Endothelial cell of umbilical vein (primary cell): ENCODE data around the gene TDRD7. TPM values are rescaled to one million over a fixed set of nuclear protein-coding genes. Genes with fewer than 3 reads are reported as not detected.

Experiments
- BruUV-seq: library from RNA; stranded (reverse); fragments of 400-500 nt; replicated peaks from 2 replicates; lab custom pipeline; 2021; lab: Mats Ljungman, UMichigan
- CTCF ChIA-PET: fragments of 300-600, 350-600 bp; sonication (Branson Sonifier 250); formaldehyde crosslinking; loops from one replicate; lab custom pipeline; 2021; ENCODE audit warnings: antibody characterized with exemption, inconsistent platforms; lab: Charles Lee
- POLR2A ChIA-PET: fragments of 300-600, 350-600 bp; sonication (Branson Sonifier 250); formaldehyde crosslinking; loops from one replicate; lab custom pipeline; 2021; ENCODE audit warnings: antibody characterized with exemption, inconsistent platforms; lab: Charles Lee
- DNase-seq: peaks from one replicate; pipeline ENCODE4 v3.0.0-alpha.2; 2011; ENCODE audit warnings: low read depth, low spot score
- FAIRE-seq: peaks from 2 replicates; lab custom pipeline; 2011; peaks lifted over from hg19 to GRCh38; lab: Jason Lieb, UNC
- H2AFZ ChIP-seq: 2 replicates; pipeline ENCODE4 v1.6.0; 2012; ENCODE audit warnings: low read depth, low read length, control low read depth, inconsistent platforms
- H3K27ac ChIP-seq: 2 replicates; pipeline ENCODE4 v1.5.1; 2011; ENCODE audit warnings: low read depth, mild to moderate bottlenecking, control low read depth, low read length, moderate library complexity; ENCODE audit not compliant: insufficient read depth
- H3K27me3 ChIP-seq, 2 experiments: 2 replicates each; pipeline versions ENCODE4 v1.6.0 to v1.6.1; 2011; ENCODE audit warnings: low read length in 2 of 2, mixed read lengths in 1 of 2; ENCODE audit not compliant: control insufficient read depth in 2 of 2, insufficient read depth in 2 of 2
- H3K36me3 ChIP-seq, 2 experiments: 2 replicates in 1 of 2; 3 replicates in 1 of 2; pipeline ENCODE4 v1.5.1; 2011; ENCODE audit warnings: low read length in 2 of 2, mild to moderate bottlenecking in 1 of 2, moderate library complexity in 1 of 2; ENCODE audit not compliant: control insufficient read depth in 2 of 2, insufficient read depth in 2 of 2; ENCODE audit errors: extremely low read depth in 1 of 2
- H3K4me1 ChIP-seq: 3 replicates; pipeline ENCODE4 v1.5.1; 2011; ENCODE audit warnings: mild to moderate bottlenecking, low read length; ENCODE audit not compliant: control insufficient read depth, insufficient read depth; ENCODE audit errors: extremely low read depth
- H3K4me2 ChIP-seq: 2 replicates; pipeline ENCODE4 v1.6.1; 2011; ENCODE audit warnings: low read length, control low read depth, mixed read lengths; ENCODE audit not compliant: insufficient read depth
- H3K4me3 ChIP-seq, 3 experiments: fragments of 200-600 bp in 1 of 3; sonication (generic), shearing (Covaris generic) in 1 of 3; replicated peaks in 1 of 3; 2 replicates each; pipeline ENCODE4 v1.5.1; 2011 to 2016; ENCODE audit warnings: control low read depth in 3 of 3, low read length in 3 of 3, mild to moderate bottlenecking in 2 of 3, inconsistent platforms in 1 of 3, low read depth in 1 of 3, moderate library complexity in 1 of 3; ENCODE audit not compliant: insufficient read depth in 1 of 3
- H3K79me2 ChIP-seq: 2 replicates; pipeline ENCODE4 v1.6.0; 2012; ENCODE audit warnings: low read length, inconsistent platforms; ENCODE audit not compliant: control insufficient read depth, insufficient read depth
- H3K9ac ChIP-seq: replicated peaks from 2 replicates; pipeline ENCODE3; 2011; ENCODE audit warnings: low read length, control low read depth; ENCODE audit not compliant: insufficient read depth; ENCODE audit errors: extremely low read depth
- H3K9me1 ChIP-seq: replicated peaks from 3 replicates; pipeline ENCODE4 v1.6.0; 2011; ENCODE audit warnings: mild to moderate bottlenecking, low read length; ENCODE audit not compliant: control insufficient read depth, insufficient read depth; ENCODE audit errors: extremely low read depth
- H3K9me3 ChIP-seq: replicated peaks from 2 replicates; pipeline ENCODE4 v1.5.1; 2012; ENCODE audit warnings: low read length, inconsistent platforms; ENCODE audit not compliant: control insufficient read depth, insufficient read depth
- H4K20me1 ChIP-seq: replicated peaks from 2 replicates; pipeline ENCODE3; 2011; ENCODE audit warnings: mild to moderate bottlenecking, low read length; ENCODE audit not compliant: control insufficient read depth, insufficient read depth; ENCODE audit errors: extremely low read depth
- EZH2 ChIP-seq: IDR thresholded peaks from 2 replicates; pipeline ENCODE4 v1.6.1; 2012; ENCODE audit warnings: borderline replicate concordance, low read depth, mild to moderate bottlenecking, moderate library complexity, low read length, inconsistent platforms; ENCODE audit not compliant: severe bottlenecking
- FOS ChIP-seq: IDR thresholded peaks from 2 replicates; pipeline ENCODE4 v1.6.1; 2011; ENCODE audit warnings: mild to moderate bottlenecking, low read length, moderate library complexity, borderline replicate concordance; ENCODE audit not compliant: insufficient read depth
- GATA2 ChIP-seq: IDR thresholded peaks from 2 replicates; pipeline ENCODE4 v1.7.0; 2011; ENCODE audit warnings: low read depth, mild to moderate bottlenecking, moderate library complexity, mixed read lengths, low read length; ENCODE audit not compliant: insufficient read length, insufficient read depth
- JUN ChIP-seq: IDR thresholded peaks from 2 replicates; pipeline ENCODE4 v1.6.1; 2011; ENCODE audit warnings: borderline replicate concordance, low read depth; ENCODE audit not compliant: insufficient read length, insufficient read depth
- MYC ChIP-seq: IDR thresholded peaks from one replicate; pipeline ENCODE4 v1.6.1; 2011; ENCODE audit warnings: mild to moderate bottlenecking, low read depth, low read length
- POLR2A ChIP-seq: IDR thresholded peaks from 2 replicates; pipeline ENCODE4 v1.6.1; 2012; ENCODE audit warnings: low read depth, mild to moderate bottlenecking, control low read depth, low read length
- POLR2AphosphoS5 ChIP-seq: IDR thresholded peaks from 2 replicates; pipeline ENCODE4 v1.6.1; 2012; ENCODE audit warnings: low read depth, mild to moderate bottlenecking, control low read depth, low read length, moderate library complexity; ENCODE audit not compliant: insufficient read depth
- dilution Hi-C: fragments of 300-500 bp; cut with MboI; formaldehyde crosslinking; loops from one replicate; pipeline ENCODE4 v1.15.0; 2019; ENCODE audit warnings: low sequenced_read_pairs; ENCODE audit not compliant: extremely low pct_ligation_motif_present
- intact Hi-C: fragments of 100-400 bp; cut with micrococcal nuclease; formaldehyde crosslinking; loops from one replicate; pipeline ENCODE4 v1.10.0; 2022
- polyA plus RNA-seq, 4 experiments: library from polyadenylated mRNA; depleted of rRNA in 3 of 4; stranded (reverse) in 3 of 4; unstranded in 1 of 4; fragments of >200 nt; gene quantifications; 2 replicates each; pipeline versions ENCODE4 v1.2.1 to v1.2.3, GENCODE V29; 2011 to 2012; ENCODE audit warnings: missing spikeins in 1 of 4
- total RNA-seq: library from RNA; stranded (reverse); gene quantifications from 2 replicates; pipeline ENCODE4 v1.2.3, GENCODE V29; 2021
- TF ChIP-seq, protein P1 (sequence below), 2 donors: IDR thresholded peaks; 1 replicate in 1 of 2; 2 replicates in 1 of 2; pipeline ENCODE4 v1.5.1; 2011; ENCODE audit warnings: low read length in 2 of 2, mild to moderate bottlenecking in 2 of 2, moderate library complexity in 2 of 2, control low read depth in 1 of 2, inconsistent platforms in 1 of 2, low read depth in 1 of 2; ENCODE audit not compliant: insufficient read depth in 1 of 2; ENCODE audit errors: extremely low read depth in 1 of 2
- TF ChIP-seq, protein P2 (sequence below): IDR thresholded peaks from 2 replicates; pipeline ENCODE4 v1.6.1; 2011; ENCODE audit not compliant: insufficient read depth, insufficient read length

TDRD7 gene
- total and polyA plus RNA-seq, 2 donors (not counting 3 experiments of a cell fraction or from before 2014, with no cell fraction given), result 4.9 to 11.5 TPM

- Histone ChIP-seq H3K4me2 (no peak overlapping the region), H3K4me1 (no peaks in the 10 kb centered on the region), H3K9me3 (no peaks in the 10 kb centered on the region), H2AFZ (no peak overlapping the region), H3K4me3 (no peak overlapping the region), H3K27me3 (no peaks in the 10 kb centered on the region), H3K9me1 (no peaks in the 10 kb centered on the region), H3K36me3 (no peaks in the 10 kb centered on the region), H4K20me1 (no peaks in the 10 kb centered on the region), H3K27ac (no peak overlapping the region), H3K79me2 (no peaks in the 10 kb centered on the region), H3K9ac (no peak overlapping the region)
- BruUV-seq, result no TSS peak
- no peak for DNase-seq
- POLR2A ChIA-PET, result no interaction called here
- TF ChIP-seq POLR2A (no peak), JUN (no peak), POLR2AphosphoS5 (no peak), GATA2 (no peak), EZH2 (no peak), FOS (no peak), MYC (no peak)
- TF ChIP-seq, protein P1, sequence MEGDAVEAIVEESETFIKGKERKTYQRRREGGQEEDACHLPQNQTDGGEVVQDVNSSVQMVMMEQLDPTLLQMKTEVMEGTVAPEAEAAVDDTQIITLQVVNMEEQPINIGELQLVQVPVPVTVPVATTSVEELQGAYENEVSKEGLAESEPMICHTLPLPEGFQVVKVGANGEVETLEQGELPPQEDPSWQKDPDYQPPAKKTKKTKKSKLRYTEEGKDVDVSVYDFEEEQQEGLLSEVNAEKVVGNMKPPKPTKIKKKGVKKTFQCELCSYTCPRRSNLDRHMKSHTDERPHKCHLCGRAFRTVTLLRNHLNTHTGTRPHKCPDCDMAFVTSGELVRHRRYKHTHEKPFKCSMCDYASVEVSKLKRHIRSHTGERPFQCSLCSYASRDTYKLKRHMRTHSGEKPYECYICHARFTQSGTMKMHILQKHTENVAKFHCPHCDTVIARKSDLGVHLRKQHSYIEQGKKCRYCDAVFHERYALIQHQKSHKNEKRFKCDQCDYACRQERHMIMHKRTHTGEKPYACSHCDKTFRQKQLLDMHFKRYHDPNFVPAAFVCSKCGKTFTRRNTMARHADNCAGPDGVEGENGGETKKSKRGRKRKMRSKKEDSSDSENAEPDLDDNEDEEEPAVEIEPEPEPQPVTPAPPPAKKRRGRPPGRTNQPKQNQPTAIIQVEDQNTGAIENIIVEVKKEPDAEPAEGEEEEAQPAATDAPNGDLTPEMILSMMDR (IDR thresholded peaks at IDR 0.05; ENCODE audit: extremely low read depth in 1 of 2, insufficient read depth in 1 of 2, low read depth in 1 of 2, low read length in 2 of 2), result no peak
- TF ChIP-seq, protein P2, sequence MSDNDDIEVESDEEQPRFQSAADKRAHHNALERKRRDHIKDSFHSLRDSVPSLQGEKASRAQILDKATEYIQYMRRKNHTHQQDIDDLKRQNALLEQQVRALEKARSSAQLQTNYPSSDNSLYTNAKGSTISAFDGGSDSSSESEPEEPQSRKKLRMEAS, result no peak
- intact Hi-C loops (no loop called here), dilution Hi-C loops (no loop called here)
- FAIRE-seq, result no peak
- CTCF ChIA-PET, result interaction anchor here (0.5 to 1.2 kb wide), 3 partner anchors 11 to 518 kb away, joined by 4 to 5 read pairs (median 5); no protein-coding TSS in a partner anchor
These were observed 37.1 kb upstream of the TDRD7 start for GRCh38 chr9:97374811-97375210.
